ENCODE measurements around the gene MEGF9.

The MEGF9 gene

DNA sequence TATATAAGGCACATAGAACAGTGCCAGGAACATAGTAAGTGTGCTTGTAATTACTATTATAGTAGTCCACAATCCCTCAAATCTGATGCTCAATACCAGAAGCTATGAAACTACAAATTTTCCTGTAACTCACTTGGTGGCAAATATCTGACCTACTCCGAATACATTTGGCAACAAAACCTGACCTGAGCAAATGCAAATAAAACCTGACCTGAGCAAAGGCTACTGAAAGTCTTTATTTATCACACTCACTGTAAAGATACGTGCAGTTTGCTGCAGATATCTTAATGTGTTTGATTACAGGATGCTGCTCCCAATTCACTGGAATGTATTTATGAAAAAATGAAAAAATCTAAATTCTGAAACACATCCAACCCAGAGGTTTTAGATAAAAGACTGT is 7.1 kb downstream of the MEGF9 start:
- DNase-seq (ENCODE audit: low read depth in 2 of 2): no peak

DNA sequence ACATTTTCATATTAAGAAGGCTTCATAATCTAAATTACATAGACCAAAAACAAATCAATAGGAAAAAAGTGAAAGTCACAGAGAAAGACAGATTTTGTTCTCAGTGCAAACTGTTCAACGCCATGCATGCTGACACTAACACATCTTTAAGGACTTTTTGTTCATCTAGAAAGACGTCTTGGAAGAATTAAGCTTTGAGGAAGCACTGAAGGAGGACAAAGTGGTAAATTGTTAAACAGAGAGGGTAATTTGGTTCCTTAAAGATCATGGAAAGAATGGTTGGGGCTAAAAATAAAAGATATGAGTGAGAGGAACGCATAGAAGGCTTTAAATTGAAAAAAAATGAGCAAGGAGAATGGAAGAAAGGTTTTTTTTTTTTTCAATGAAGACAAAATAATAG is 9.1 kb downstream of the MEGF9 start:
- DNase-seq (ENCODE audit: low read depth in 2 of 2): no peak

DNA sequence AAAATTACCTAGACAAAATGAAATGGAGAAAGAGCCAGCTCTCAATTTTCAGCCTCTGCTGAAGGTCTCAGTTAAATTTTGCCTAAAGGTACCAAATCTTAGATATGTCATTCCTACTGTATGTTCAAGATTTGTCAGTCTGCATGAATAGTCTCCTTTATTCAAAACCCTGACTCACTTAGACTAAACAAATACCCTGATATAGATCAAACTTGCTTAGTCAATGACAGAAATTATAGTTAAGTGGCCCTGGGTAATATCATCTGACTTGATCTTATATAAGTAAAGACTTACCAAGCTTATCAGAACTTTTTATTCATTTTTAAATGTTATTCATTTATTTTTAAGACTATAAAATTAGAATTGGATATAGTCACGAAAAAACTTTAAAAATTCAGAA is 12.2 kb downstream of the MEGF9 start:
- DNase-seq (ENCODE audit: low read depth in 2 of 2): no peak

DNA sequence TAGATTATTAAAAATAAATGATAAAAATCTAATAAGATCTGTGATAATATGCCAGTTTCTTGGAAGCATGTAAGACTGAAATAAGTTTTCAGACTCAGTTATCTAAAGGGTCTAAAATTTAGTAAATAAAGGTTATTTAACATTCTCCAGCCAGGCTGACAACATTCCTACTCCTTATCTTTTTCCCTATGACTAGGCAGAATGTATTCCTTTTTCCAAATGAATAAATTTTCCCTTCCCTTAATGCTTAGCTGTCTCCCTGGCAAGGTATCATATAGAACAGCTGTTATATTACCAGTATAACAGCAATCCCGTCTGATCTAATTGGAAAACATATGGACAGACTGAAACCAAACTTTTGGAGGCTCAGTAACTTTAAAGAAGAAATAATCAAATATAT is 13.0 kb downstream of the MEGF9 start:
- no peak for DNase-seq (ENCODE audit: low read depth in 2 of 2)

DNA sequence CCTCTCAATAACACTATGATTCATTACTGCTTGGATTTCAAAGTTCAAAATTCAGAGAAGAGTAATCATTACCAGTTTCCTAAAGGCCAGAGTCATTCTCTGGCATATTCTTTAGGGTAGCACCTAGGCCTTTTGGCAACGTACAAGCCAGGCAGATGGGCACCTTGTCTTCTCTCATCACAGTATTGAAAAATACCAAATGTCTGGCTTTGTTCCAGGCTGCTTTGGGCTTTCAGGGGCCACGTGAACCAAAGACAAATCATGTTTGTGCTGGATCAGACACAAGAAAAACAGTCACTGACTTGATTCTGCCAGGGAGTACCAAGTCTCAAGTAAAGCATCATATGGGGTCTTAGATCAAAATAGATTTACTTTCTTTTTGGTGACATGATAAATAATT is 15.5 kb downstream of the MEGF9 start:
- DNase-seq (ENCODE audit: low read depth in 2 of 2): no peak

DNA sequence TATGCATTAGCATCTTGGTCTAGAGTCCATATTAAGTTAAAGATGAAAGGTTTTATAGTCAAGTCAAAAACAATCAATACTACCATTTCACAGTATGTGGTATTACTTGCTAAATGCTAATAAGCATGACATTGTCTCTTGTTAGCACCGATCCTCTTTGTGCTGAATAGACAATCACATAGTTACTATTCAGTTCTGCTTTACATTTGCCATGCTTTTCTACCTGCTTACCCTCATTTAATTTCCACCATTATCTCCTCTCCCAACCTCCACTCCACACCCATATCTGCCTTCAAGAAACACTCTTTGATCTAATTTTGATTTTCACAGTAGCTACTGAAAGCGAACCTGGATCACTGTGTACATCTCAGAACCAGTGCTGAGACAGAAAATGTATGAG is 16.8 kb downstream of the MEGF9 start:
- DNase-seq (ENCODE audit: low read depth in 2 of 2): no peak

DNA sequence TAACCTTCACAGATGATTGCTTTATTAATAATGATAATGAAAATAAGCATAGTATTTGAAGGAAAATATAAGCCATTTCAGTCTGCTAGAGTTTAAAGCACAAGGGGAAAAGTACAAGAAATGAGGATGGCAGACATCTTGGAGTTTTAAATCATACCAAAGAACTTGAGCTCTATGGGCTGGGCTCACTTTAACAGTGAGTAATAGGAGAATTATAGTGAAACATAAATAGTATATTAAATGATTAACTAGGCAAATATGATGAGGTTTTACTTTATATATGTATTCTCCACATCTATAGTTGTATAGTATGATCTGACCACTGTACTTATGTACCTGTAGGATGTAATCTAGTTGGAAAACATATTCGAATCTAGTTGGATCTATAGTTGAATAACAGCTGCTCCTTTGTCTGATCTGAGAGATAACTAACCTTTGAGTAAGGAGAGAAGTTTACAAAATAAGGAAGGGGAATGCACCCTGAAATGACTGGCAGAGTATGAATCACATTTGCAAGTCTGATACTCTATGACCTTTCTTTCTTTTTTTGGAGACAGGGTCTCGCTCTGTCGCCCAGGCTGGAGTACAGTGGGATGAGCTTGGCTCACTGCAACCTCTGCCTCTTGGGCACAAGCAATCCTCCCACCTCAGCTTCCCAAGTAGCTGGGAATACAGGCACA is 17.6 kb downstream of the MEGF9 start:
- DNase-seq (ENCODE audit: low read depth in 2 of 2): no peak

DNA sequence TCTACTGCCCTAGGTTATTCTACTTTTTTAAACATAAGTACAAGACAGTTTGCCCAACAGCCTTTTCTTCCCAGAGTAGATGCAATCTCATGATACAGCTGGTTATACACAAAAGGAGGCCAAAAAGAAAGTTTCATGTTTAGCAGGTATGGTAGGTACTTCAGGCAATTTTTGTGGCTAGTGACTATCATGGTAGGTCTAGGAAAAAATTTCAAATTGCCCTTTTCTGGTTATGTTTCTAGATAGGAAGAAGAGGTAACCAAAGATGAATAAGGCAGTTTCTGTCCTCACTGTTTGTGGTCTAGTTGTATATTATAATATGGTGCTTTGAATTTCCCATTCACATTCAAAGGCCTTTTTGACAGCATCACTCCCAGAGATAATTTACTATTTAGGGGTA is 19.7 kb downstream of the MEGF9 start:
- no peak for DNase-seq (ENCODE audit: low read depth in 2 of 2)

DNA sequence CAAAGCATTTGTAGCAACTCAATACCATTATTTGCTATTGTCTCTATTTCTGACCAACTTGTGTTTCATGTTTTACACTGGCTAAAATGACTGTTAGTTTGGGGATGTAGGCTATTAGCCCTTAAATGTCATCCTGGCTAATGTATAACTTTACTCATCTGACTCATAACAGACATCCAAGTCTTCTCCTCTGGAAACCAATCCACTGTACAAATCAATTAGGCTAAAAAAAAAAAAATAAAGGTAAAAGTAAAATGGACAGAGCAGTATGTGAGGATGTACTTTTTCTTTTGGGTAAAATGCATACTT is 20.6 kb downstream of the MEGF9 start:
- DNase-seq (ENCODE audit: low read depth in 2 of 2): no peak

DNA sequence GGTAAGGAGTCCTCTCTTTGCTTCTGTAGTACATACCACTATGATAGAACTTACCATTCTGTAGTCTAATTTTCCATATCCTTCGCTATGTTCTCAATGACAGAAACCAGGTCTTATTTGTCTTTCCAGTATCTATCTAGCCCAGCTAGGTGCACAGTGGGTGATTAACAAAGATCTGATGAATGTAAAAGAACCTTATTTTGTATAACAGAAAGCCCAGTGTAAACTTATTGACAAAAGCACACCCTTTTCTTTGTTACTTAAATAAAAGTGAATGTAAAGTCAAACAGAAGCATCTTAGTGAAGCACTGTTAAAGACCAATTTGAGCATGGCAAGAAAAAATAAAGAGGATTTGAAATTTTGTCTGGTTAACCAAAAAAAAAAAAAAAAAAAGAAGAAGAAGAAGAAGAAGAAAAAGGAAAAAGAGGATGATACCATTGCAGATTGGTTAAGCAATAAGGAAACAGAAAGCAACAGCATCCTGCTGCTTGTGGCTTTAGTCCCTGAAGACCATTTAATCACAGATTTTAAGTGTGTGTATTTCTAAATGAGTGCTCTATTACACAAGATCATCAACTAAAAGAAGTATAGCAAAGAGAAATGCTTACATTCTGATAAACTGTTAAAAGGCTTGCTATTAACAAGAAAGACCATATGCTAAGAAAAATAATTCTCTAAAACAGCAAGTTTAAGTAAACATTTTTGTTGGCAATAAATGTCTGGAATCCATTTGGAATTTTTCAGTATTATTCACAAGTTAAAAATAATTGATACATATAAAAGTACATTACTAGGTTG is 21.2 kb downstream of the MEGF9 start:
- DNase-seq (ENCODE audit: low read depth in 2 of 2): no peak

DNA sequence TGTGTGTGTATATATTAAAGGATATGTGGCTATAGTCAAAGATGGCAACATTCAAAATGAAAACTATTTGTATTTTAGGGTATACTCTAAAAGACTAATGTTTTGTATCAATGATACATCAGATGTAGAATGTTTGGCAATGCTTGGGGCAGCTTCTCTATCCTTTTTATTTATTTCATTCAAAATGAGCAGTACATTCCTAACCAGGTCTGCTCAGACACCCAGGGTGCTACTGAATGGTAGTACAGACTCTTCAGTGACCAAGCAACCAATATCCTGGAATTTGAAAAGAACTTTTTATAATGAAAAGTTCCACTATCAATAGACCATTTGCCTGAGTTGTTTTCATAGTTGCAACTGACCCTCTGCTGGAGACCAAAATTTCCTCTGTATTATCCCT is 23.9 kb downstream of the MEGF9 start:
- no peak for DNase-seq (ENCODE audit: low read depth in 2 of 2)

DNA sequence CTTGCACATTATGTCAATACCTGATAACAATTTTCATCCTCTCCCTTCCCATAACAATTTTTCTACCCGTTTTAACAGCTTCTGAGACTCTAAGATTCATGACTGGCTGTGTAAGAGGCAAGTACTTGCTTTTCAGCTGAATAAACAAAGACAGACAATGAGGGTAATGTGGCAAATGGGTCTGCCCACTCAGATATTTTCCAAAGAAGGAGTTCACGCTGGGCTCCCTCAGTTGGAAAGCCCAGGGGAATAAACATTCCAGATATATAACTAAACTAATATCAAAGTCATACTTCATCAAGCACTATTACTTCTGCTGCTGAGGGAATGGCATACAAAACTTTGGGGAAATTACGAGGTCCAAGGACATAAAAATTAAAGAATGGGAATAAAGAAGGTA is 24.4 kb downstream of the MEGF9 start:
- DNase-seq (ENCODE audit: low read depth in 2 of 2): no peak

DNA sequence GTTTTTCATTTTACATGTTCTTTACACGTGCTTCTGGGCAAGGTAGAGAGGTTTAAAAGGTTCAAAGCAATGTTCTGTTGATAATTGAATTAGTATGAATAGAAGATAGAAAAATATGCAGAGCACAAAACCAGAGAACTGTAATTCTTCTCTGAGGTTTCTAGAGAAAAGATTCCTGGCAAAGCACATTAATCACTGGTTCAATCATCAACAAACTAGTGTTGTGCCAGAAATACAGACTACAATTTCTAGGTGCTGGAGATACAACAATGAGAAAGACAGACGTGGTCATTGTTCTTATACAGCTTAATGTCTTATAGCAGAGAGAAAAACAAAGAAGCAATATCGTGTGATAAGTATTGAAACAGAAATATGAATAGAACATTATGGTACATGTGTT is 25.5 kb downstream of the MEGF9 start:
- no peak for DNase-seq (ENCODE audit: low read depth in 2 of 2)

DNA sequence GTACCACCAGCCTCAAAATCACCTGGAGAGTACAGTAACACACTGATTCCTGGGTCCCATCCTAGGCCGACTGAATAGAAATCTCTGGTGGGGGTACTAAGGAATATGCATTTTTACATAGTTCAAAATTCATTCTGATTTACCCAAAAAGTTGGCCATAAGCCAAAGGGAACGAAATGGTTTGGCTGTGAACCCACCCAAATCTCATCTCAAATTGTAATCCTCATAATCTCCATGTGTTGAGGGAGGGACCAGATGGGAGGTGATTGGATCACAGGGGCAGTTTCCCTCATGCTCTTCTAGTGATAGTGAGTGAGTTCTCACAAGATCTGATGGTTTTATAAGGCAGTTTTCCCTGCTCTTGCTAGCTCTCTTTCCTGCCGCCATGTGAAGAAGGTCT is 31.1 kb downstream of the MEGF9 start:
- DNase-seq (ENCODE audit: low read depth in 2 of 2): no peak

DNA sequence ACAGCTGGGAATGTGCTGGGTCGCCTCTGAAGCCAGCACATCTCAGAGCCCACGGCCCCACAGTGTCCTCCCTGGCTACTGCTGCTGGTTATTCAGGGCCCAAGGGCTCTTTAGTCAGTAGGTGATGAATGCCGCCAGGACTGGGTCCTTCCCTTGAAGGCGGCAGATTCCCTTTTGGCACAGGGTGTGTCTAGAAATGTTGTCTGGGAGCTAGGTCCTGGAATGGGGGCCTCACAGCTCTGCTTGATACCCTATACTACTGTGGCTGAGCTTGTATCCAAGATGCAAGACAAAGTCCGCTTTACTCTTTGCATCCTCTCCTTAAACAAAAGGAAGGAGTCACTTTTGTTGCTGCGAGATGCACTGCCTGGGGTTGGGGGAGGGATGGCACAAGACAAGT is 33.1 kb downstream of the MEGF9 start:
- no peak for DNase-seq (ENCODE audit: low read depth in 2 of 2)

DNA sequence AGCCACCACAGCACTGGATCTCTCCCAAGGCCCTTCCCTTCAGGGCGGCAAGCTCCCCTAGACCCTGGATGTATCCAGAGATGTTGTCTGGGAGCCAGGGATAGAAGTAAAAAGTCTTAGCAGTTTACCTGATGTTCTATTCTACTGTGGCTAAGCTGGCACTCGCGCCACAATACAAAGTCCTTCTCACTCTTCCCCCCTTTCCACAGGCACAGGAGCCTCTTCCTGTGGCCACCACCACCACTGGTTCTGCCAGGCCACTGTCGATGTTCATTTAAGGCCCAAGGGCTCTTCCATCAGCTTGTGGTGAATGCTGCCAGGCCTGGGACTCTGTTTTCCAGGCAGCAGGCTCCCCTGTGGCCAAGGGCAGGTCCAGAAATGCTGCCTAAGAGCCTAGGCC is 33.7 kb downstream of the MEGF9 start:
- DNase-seq (ENCODE audit: low read depth in 2 of 2): no peak

DNA sequence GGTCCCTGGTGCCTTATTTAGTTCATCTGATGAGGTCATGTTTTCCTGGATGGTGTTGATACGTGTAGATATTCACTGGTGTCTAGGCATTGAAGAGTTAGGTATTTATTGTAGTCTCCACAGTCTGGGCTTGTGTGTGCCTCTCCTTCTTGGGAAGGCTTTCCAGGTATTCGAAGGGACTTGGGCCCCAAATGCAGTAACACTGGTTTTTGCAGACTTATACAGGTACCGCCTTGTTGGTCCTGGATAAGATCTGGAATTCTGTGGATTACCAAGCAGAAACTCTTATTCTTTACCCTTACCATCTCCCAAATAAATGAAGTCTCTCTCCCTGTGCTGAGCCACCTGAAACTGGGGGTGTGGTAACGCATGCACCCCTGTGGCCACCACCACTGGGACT is 34.1 kb downstream of the MEGF9 start:
- no peak for DNase-seq (ENCODE audit: low read depth in 2 of 2)

DNA sequence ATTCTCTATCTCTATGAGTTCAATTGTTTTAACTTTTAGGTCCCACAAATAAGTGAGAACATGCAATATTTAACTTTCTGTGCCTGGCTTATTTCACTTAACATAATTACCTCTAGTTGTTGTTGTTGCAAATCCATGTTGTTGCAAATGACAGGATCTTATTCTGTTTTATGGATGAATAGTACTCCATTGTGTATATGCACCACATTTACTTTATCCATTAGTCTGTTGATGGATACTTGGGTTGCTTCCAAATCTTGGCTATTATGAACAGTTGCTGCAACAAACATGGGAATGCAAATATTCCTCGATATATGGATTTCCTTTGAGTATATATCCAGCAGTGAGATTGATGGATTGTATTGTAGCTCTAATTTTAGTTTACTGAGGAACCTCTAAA is 36.3 kb downstream of the MEGF9 start:
- DNase-seq (ENCODE audit: low read depth in 2 of 2): no peak

DNA sequence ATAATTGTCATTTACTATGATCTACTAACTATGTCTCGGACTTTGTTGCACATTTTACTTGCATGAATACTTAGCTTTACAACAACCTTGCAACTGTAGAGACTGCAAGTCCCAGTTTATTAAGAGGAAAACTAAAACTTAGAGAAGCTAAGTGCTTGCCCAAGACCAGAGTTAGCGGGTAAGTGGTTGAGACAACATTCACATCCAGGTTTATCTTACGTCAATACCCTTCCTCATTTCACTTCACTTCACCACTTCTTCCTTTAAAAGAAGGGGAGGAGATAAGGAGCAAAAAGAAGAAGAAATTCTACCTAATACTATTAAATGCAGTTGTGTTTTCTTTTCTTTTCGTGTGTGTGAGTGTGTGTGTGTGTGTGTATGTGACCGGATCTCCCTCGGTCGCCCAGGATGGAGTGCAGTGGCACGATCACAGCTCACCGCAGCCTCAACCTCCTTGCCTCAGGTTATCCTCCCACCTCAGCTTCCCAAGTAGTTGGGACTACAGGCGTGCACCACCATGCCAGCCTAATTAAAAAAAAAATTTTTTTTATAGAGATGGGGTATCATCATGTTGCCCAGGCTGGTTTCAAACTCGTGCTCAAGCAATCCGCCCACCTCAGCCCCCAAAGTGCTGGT is 37.4 kb downstream of the MEGF9 start:
- no peak for DNase-seq (ENCODE audit: low read depth in 2 of 2)

DNA sequence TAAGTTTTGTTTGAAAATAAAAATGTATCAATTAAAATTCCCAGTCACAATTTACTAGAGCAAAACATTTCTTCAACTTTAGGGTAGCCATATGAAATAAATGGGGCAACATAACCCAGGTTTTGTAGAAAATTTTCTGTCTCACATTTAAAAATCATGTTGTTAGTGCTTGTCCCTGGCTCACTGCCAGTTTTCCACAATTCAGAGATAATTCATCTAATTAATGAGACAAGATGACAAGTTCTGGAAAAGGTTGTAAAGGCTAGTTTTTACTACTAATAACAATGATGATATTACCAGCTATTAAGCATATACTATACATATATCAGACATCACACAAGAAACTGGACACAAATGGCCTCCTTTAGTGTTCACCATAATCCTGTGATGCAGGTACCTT is 45.9 kb downstream of the MEGF9 start:
- no peak for DNase-seq (ENCODE audit: low read depth in 2 of 2)

DNA sequence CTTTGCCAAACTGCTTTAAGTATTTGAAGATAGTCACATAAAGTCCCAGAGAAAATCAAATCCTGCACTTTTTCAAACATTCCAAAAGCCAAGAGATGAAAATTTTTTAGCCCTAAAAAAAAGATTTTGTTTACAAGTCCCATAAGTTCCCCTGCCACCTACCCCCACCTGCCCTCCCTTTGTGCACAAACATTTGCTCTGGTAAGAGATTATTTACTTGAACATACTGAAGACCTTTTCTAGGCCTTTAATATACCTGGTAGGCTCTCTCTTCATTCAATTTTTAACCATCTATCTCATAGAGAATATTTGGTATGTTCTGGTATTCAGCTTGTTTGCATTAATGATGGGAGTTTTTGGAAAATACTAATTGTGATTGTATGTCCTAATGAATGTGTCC is 50.3 kb downstream of the MEGF9 start:
- DNase-seq (ENCODE audit: low read depth in 2 of 2): no peak

DNA sequence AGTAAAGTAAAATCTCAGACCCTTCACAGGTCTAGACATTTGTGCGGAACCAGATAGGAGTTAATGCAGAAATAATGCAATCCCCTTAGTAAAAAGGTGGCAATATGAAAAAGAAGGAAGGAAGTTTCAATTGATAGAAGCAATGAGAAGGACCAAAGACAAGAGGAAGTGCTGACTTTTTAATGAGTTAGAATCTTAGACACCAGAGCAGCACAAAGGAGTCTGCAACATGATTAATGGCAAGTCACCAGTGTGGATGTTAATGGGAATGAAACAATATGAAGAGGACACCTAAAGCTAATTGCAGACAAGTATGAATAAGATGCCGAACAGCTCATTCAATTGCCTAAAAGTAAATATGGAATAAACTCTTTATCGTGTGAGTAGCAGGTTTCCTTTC is 50.9 kb downstream of the MEGF9 start:
- no peak for DNase-seq (ENCODE audit: low read depth in 2 of 2)

DNA sequence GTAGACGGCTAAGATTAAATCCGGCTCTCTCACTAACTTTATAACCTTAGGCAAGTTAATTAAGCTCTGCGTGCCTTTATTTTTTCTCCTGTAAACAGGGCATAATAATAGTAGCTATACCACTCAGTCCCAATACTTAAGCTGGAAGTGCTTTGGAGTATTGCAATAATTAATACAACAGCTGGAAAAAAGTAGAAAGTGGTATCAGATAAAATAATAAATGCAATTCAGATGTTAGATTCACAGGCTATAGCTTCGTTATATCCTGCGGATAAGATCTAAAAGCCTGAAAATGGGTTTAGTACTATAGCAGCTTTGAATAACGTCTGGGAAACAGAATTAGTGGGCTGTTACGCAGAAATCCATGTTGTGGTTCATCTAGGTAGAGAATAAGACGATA is 51.8 kb downstream of the MEGF9 start:
- DNase-seq (ENCODE audit: low read depth in 2 of 2): no peak

DNA sequence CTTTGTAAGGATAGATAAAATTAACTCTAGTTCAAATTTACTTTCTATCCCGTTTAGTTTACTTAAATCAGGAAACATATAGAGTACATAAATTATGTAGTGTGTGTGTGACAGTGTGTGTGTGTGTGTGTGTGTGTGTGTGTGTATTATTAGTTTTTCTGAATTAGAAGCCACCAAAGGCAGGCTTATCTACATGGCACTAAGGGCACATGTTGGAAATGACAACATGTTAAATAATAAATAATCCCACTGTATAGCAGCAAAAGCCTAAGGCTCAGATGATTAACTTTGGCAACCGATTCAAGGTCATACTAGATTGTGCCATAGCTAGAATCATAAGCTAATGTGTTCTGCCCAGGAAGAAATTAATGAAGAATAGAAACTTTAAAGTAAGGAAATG is 54.6 kb downstream of the MEGF9 start:
- DNase-seq (ENCODE audit: low read depth in 2 of 2): no peak
